ENCODE results near the gene ACACB.

ACACB gene

GRCh38 chr12:109277899-109278762 lies 161.7 kb downstream of the ACACB start:
- DNase-seq (ENCODE audit: low read depth), result no peak

- no peak for DNase-seq (ENCODE audit: low read depth)
These were observed 162.5 kb downstream of the ACACB start for GRCh38 chr12:109278912-109279311.

DNA sequence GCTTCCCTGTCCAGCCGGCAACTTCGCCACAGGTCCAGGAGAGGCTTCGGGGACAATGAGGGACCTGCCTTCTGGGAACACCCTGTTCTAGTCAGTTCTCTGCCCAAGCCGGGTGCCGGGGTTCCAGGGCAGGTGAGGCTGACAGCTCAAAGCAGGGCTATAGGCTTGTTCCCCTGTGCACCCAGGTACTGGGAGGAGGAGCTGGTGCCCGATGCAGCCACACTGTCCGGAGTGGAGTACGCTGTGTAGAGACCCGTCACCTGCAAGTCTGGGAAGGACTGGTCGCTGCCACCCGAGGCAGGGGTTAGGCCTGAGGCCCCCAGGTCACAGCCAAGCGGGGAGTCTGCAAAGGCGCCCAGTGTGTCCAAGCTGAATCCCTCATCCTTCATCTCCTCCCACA lies 163.1 kb downstream of the ACACB start:
- no peak for DNase-seq (ENCODE audit: low read depth)

- no peak for DNase-seq (ENCODE audit: low read depth)
These were observed 165.1 kb downstream of the ACACB start for GRCh38 chr12:109281452-109281851.

DNA sequence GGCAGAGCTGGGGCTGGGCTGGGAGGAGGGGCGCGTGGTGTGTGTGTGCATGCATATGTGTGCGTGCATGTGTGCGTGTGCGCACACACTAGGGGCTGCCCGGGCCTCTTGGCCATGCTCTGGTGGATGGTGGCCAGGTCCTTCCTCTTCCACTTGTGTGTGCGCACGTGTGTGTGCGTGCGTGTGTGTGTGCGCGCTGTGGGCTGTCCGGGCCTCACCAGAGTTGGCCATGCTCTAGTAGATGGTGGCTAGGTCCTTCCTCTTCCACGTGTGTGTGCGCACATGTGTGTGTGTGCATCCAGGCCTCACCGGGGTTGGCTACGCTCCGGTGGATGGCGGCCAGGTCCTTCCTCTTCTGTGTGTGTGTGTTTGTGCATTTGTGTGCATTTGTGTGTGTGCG lies 168.0 kb downstream of the ACACB start:
- no peak for DNase-seq (ENCODE audit: low read depth)

DNA sequence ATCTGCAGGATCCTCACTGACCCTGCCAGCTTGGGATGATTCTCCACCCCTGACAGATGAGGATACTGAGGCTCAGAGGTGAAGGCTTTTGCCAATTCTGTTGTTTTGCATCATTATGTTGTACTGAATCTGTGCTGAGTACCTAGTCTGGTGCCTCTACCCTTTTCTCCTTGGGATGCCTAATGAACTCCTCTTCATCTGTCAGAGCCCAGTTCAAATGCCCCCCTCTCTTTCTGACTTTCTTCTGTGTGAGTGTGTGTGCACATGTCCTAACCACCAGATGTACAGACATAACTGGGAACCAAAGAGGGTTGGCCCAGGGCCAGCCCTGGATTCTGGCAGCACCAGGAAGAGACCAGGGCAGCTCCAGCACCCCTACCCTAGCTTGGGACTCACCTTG lies 169.9 kb downstream of the ACACB start:
- no peak for DNase-seq (ENCODE audit: low read depth)

DNA sequence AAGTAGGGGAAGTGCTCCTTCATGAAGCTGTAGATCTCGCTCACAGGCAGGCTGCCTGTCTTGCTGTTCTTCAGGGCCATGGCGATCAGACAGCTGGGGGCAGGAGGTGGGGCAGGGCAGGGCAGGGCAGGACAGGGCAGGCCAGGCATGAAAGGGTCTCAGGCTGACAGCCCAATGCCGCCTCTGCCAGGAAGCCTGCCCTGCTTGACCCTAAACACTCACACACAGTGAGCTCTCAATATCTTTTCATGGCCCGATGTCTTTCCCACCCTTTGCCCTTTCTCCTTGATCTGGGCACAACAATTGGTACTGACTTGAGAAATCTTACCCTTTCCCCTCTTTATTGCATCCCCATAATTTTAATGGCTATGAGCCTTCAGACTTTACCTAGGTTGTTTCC lies 170.3 kb downstream of the ACACB start:
- no peak for DNase-seq (ENCODE audit: low read depth)

- no peak for DNase-seq (ENCODE audit: low read depth)
These were observed 170.8 kb downstream of the ACACB start for GRCh38 chr12:109287181-109287580.

GRCh38 chr12:109287811-109288469 lies 171.6 kb downstream of the ACACB start:
- DNase-seq (ENCODE audit: low read depth), result no peak

DNA sequence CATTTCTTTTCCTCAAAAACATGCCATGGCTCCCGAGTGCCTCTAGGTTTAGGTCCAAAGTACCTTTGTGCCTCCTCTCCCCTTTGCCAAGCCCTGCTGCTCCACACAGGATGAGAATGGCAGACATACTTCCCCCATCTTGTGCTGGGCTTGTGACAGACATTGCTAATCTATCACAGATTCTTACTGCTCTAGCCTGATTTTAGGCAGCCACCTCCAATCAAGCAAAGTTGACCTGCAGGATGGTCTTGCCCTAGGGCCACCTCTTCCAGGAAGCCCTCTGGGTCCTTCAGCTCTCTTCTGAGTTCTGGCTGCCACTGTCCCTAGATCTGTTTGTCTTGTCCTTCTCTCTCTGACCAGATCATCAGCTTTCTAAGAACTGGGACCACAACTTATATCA lies 172.2 kb downstream of the ACACB start:
- no peak for DNase-seq (ENCODE audit: low read depth)

DNA sequence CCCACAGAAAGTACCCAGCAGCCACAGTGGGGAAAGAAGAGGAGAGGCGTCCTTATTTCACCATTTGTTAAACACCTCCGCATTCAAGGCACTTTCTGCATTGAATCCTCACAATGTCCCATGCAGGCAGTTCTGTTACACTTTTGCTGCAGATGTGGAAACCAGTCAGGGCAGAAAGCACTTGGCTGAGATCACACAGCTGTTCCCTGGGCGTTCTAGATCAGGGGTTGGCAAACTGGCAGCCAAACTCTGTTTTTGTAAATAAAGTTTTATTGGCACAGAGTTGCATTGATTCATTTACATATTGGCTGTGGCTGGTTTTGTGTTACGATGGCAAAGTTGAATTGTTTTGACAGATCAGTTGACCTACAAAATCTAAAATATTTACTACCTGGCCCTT lies 172.6 kb downstream of the ACACB start:
- no peak for DNase-seq (ENCODE audit: low read depth)

DNA sequence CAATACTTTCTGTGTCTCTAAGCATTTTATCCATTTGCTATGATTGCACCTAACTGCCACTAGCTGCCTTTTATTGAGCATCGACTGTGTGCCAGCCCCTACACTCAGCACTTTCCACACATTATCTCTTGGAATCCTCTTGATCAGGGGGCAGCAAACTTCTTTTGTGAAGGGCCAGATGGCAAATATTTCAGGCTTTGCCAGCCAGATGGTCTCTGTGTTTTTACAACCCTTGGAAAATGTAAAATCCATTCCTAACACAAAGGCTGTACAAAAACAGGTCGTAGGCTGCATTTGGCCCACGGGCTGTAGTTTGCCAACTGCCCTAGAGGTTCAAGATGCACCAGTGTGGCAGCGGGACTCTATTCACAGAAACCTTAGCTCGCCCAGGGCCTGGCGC lies 173.2 kb downstream of the ACACB start:
- DNase-seq (ENCODE audit: low read depth), result no peak

- no peak for DNase-seq (ENCODE audit: low read depth)
These were observed 173.7 kb downstream of the ACACB start for GRCh38 chr12:109290061-109290460.

- DNase-seq (ENCODE audit: low read depth), result no peak
These were observed 174.7 kb downstream of the ACACB start for GRCh38 chr12:109291117-109291516.

- DNase-seq (ENCODE audit: low read depth), result no peak
These were observed 175.3 kb downstream of the ACACB start for GRCh38 chr12:109291521-109292341.

GRCh38 chr12:109292342-109292711 lies 175.9 kb downstream of the ACACB start:
- no peak for DNase-seq (ENCODE audit: low read depth)

- DNase-seq (ENCODE audit: low read depth), result no peak
These were observed 176.7 kb downstream of the ACACB start for GRCh38 chr12:109293106-109293505.

DNA sequence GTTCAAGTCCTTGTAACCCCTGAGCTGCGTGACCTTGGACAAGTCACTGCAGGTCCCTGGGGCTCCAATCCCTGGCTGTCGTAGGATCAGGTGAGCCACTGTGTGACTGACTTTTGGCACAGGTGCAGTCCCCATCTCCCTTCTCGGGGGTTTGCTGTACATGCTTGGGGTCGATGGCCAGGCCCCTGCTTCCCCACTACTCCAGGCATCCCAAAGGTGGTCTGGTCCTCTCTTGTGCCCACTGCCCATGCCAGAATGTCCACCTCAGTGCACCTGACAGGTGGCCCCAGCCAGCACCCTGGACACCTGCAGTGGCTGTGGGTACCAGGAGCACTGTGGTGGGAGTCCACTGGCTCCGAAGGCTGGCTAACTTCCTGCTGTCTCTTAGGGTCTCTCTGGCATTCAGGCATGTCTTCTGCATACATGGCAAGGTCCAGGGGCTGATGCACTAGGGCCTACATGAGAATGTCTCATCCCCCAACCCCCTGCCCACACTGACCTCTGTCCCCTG lies 178.0 kb downstream of the ACACB start:
- DNase-seq (ENCODE audit: low read depth), result no peak

- DNase-seq (ENCODE audit: low read depth), result no peak
These were observed 179.5 kb downstream of the ACACB start for GRCh38 chr12:109295764-109296425.

- no peak for DNase-seq (ENCODE audit: low read depth)
These were observed 180.0 kb downstream of the ACACB start for GRCh38 chr12:109296431-109296830.

- no peak for DNase-seq (ENCODE audit: low read depth)
These were observed 183.5 kb downstream of the ACACB start for GRCh38 chr12:109299849-109300248.

- DNase-seq (ENCODE audit: low read depth), result no peak
These were observed 185.3 kb downstream of the ACACB start for GRCh38 chr12:109301643-109302168.
